HG03039 (cell line): ENCODE measurements around the gene AGAP1.

Experiments used
- ATAC-seq: cut with Tn5 transposase; IDR thresholded peaks from one replicate; pipeline ENCODE4 v1.9.1; 2021; ENCODE audit warnings: mild to moderate bottlenecking, moderate library complexity; ENCODE audit not compliant: unreplicated experiment

AGAP1 gene

DNA sequence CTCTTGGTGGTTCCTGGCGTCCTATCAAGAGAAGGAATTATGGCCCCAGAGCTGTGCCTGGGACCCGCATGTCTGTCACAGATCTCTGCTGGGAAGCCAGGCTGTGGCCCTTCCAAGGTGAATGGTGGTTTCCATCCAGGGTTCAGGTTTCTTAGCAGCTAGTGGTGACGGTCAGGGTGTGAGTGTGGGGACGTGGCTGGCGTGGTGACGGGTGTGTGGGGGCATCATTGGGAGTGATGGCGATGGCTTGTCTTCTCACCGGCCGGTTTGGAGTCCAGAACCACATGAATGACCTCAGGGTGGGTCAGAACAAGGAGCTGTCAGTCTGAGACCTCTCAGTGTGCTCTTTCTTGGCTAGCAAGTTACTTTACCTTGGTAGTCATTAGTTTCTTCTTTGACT is 52.6 kb downstream of the AGAP1 start:
- ATAC-seq = no peak

DNA sequence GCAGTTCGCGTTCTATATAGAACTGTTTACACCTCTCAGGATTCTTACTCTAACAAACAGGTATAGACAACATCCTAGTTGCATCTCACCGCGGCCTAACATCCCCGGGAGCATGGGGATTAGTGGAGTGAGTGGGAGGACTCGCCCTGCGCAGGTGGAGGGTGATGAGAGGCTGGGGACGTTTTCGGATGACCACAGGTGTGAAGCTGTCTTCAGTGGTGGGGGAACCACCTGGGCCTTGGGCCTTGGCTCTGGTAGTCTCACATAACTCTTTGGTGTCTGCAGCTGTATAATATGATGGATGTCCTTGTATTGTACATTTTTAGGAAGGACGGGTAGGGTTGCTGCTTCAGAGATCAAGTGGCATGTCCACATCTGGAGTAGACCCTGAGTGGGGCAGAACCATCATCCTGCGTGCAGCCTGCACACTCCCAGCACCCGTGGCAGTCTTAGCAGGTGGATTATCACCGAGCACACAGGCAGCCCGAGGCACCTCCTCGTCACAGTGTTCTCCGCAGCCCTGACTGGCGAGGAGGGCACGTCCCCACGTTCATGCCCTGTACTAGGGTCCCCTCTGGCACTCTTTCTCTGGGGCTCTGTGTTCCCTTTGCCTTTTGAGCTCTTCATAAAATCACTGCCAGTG is 56.0 kb downstream of the AGAP1 start:
- ATAC-seq = no peak

DNA sequence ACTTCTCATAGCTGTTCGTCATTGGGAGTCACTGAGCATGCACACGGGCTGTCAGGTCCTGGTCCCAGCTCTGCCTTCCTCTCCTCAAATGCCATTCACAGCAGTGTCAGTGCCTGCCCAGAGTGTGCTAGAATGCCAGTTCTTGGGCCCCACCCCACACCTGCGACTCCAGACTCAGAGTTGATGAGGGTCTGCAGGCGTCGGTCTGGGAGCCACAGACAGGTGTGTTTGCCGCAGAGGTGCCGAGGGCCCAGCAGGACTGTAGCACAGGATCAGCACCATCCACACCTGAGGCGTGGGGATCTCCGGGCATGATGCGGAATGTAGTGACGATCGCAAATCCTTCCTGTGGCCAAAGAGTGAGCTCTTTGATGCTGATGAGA is 56.5 kb downstream of the AGAP1 start:
- no peak for ATAC-seq

GRCh38 chr2:235550946-235551345 is 57.1 kb downstream of the AGAP1 start:
- ATAC-seq = no peak

DNA sequence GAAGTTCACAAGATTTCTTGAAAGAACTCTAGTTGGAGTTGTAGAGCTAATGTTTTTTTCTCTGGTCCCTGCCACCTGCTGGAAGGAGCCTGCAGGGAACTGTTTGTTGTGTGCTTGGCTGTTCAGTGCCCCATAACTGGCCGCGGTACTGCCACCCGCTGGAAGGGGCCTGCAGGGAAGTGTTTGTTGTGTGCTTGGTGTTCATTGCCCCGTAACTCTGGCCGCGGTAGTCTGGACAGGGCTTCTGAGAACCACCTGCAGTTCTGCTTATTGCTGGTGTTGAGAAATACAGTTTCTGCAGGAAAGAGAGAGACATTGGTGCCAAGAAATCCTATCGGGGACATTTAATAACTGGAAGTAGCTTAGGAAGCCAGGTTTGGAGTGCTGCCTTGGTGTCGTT is 58.1 kb downstream of the AGAP1 start:
- ATAC-seq = no peak

- no peak for ATAC-seq
These were observed 58.8 kb downstream of the AGAP1 start for GRCh38 chr2:235552671-235553070.

- no peak for ATAC-seq
These were observed 59.4 kb downstream of the AGAP1 start for GRCh38 chr2:235553291-235553690.

GRCh38 chr2:235553696-235554100 is 59.9 kb downstream of the AGAP1 start:
- no peak for ATAC-seq

DNA sequence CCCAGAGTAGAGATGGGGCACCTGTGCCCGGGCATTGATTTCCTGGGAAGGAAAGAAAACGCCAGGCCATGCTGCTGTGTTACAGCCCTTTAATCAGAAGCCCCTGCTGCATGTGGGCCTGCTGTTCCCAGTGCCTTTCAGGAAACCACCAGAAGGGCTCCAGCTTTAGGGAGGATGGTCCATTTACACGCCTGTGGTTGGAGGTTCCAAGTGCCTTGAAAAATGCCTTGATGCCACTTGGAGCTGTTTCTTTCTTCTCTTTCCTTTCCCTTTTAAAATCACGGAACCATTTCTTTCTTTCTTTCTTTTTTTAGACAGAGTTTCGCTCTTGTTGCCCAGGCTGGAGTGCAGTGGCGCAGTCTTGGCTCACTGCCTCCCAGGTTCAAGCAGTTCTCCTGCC is 60.5 kb downstream of the AGAP1 start:
- no peak for ATAC-seq

DNA sequence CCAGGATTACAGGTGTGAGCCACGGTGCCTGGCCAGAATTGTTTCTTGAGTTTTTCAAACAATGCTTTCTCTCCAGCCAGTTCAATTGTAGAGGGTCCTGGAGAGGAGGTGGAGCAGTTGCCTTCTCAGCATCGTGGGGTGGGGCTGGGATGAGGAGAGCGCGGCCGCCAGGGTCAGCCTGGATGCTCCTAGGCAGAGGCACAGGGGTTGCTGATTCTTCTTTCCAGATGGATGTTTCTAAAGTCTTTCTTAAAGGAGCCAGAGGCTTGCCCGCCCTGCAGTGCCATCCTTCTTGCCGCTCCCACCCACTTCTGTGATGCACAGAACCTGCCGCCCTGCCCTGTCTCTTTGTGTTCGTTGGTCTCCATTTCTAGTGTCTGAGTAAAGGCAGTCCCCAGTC is 61.1 kb downstream of the AGAP1 start:
- no peak for ATAC-seq

GRCh38 chr2:235555371-235555770 is 61.5 kb downstream of the AGAP1 start:
- ATAC-seq = no peak

DNA sequence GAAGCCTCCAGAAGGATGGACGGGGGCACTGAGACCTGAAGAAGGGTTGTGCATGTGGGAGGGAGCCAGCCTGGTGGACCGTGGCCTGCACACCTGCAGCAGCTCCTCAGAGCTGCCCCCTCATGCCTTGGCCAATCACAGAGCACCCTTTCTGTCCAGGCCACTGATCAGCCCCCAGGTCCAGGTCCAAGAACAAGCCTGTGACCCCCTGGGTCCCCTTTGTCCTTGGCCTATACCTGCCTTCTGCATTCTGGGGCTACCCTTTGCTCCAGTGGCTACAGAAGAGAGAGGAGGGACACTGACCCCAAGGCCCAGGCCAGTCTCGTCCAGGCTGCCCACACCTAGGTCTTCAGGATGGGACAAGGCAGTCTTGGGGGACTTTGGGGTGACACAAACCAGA is 62.2 kb downstream of the AGAP1 start:
- ATAC-seq = no peak

DNA sequence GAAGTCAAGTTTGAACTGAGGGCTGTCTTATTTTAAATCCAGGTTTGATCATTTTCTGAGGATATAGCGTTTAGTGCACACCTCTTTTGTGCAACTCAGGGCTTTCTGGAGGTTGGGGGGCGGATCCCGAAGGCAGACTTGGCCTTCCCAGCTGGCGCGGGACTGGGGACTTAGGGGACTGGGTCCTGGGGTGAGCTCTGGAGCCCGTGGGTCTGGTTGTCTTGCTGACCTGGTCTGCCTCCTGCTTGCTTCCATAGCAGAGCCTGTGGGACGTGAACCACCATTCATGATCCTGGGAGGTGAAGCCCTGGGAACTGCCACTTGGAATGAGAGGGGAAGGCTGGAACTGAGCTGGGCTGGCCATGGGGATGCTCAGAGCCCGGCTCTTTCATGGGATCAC is 63.1 kb downstream of the AGAP1 start:
- ATAC-seq = no peak

DNA sequence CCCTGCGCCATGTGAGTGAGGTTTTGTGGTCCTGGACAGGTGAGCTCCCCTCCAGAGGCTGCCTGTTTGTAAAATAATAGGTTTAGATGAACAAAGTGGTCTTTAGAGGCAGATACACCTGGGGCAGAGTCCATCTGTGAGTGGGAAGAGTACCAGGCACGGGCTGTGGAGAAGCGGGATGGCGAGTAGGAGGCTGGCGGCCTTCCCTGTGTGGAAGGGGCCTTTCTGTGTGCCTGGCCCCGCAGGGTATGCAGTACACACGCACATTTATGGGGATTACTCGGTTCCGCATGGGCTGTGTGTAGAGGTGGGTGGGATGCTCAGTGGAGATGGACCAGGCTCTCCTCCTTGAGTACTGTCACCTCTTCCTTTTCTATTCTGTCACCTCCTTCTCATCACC is 64.1 kb downstream of the AGAP1 start:
- no peak for ATAC-seq

DNA sequence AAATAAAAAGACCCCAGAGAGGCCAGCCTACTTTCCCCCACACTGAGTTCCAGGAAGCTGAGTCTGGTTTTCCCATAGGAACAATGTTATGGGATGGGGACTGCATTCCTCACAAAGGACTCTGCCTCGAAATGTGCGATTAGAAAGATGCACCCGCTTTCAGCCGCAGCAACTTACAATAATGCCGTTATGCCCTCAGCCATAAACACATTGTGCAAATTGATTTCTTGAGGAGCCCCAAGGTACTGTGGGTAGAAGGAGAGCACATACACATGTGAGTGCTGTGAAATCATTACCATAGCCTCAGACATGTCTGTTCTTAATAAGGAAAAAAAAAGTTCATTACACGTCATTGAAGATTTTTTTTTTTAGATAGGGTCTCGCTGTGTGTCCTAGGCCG is 64.7 kb downstream of the AGAP1 start:
- ATAC-seq = no peak

GRCh38 chr2:235560345-235560744 is 66.5 kb downstream of the AGAP1 start:
- no peak for ATAC-seq

DNA sequence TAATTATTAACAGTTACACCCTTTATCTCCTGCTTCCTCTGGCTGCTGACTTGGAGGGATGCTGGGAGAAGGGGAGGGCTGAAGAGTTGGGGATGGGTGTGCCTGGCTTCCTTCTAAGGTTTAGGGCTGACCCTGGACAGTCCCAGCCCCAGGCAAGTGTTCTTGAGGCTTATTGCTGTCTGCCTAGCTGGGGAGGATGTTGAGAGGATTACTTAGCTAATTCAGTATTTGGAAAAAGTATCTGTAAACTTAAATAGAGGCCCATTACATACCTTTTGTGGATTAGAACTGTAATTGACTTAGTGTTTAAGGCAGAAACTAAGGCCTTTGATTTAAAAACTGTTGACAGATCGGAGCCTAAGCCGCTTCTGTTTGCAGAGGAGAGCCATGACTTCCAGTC is 67.6 kb downstream of the AGAP1 start:
- no peak for ATAC-seq

GRCh38 chr2:235562065-235562747 is 68.4 kb downstream of the AGAP1 start:
- no peak for ATAC-seq

DNA sequence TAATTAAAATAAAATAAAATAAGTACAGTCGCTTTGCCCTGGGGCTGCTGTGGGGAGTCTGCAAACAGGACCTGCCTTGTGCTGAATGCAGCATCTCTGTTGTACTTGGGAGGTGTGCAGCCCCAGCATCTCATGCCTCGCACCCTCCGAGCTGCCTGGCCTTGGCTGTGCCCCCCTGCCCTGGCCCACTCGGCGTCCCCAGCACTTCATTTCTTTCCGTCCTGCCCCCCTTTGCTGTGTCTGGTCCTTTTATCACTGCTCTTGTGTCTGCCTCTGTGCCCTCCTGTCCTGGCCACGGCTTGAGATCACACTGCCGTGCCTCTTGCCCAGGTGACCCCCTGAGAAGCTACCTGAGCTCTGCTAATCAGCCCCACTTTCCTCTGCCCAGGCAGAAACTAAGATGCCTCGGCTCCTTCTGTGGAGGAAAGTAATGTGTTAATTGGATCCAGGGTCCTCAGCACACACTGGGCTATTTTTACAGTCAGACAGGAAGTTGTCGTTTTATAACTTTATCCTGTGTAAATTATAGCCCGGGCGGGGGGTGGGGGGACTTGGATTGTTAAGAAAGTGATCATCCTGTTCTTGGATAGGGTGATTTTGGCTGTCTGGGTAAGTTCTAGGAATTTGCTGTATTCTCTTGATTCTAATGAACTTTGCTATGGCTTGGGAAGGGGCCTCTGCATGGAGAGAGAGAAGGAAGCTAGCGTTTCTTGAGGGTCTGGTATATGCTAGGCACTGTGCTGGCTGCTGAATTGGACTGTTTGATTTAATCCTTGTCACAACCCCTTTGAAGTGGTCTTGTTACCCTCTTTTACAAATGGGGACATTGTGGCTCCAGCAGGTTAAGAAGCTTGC is 69.4 kb downstream of the AGAP1 start:
- ATAC-seq = no peak

DNA sequence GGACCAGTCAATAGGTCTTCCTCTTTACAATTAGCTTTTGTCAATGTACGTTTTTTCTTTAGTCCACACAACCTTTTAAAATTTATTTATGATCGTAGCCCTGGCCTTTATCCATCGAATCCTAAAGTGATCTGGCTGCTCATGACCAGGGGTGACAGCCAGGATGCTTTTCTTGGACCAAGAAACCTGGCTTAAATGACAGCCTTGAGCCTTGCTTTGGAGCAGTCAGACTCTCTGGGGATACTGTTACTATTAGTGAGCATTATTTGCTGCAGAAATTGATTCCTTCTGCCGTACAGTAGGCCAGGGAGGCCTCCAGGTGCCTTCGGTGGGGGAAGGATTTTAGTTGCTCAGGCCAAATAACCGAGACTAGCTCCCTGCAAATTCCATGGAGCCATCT is 70.2 kb downstream of the AGAP1 start:
- ATAC-seq = no peak

GRCh38 chr2:235564884-235565530 is 71.2 kb downstream of the AGAP1 start:
- ATAC-seq = no peak

DNA sequence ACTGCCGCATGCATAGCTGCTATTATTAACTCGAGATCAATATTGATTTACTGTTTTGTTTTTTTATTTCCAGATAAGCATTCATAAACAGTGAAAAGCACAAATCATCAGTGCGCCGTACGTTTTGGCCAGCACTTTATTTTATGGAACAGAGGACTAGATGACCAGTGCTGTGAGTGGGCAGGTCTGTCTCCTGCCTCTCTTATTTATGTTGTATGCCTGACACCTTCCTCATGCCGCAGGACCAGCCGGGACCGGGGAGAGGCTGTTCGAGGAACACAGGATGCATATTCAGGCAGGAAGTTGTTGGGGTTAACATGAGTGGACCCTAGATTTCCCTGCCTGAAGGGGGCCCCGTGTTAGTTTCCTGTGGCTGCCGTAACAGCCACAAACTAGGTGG is 72.6 kb downstream of the AGAP1 start:
- ATAC-seq = no peak
